Measurements from ENCODE around the gene RTBDN. TPM values are rescaled to one million over a fixed set of nuclear protein-coding genes. Genes with fewer than 3 reads are reported as not detected.

The RTBDN gene
- total and polyA plus RNA-seq, 2 of the 8 experiments (the other 6 are each of a cell fraction or from before 2014, with no cell fraction given), result 4.0 to 4.8 TPM

DNA sequence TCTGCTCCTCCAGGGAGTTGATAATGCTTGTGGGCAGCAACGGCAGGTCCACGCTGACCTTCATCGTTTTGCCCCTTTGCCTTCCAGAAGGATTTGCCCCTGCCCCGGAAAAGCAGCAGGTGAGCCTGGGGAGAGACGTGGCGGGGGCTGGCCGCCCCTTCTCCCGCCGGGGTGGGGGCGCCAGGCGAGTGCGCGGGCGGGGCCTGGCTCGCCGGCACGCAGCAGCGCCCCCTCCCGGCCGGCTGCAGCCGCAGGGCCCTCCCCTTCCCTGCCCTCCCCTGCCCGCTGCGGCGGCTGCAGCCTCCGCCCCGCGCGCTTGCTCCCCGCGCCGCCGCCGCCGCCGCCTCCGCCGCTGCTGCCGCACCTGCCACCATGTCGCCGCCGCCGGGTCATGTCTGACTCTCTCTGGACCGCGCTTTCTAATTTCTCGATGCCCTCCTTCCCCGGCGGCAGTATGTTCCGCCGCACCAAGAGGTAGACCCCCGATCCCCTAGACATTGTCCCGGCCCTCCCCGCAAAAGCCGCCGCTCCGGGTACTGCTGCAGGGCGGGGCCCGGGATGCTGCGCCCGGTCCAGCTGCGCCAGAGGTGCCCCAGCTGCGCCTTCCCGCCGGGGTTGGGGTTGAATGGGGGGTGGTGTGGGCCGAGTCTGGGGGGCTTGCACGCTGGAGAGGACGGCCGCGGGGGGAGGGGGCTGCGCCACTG lies 4.0 kb upstream of the RTBDN start, which contains the start of gene MAST1 (continued):
- TF ChIP-seq KDM4A (IDR thresholded peaks at IDR 0.05; ENCODE audit: low read depth, low read length, severe bottlenecking) (peak; percentile 86), ASH2L (IDR thresholded peaks at IDR 0.05; ENCODE audit: low read length) (peak; percentile 53), PHF8 (conservative IDR thresholded peaks at IDR 0.05; ENCODE audit: low read depth, low read length) (0 out of 2 replicates have a peak, but pooled peaks have one; percentile 36), TAF1 (IDR thresholded peaks at IDR 0.05; ENCODE audit: low read depth, low read length) (no peak), CHD2 (IDR thresholded peaks at IDR 0.05; ENCODE audit: low read length) (no peak), EGR1 (IDR thresholded peaks at IDR 0.05; ENCODE audit: borderline replicate concordance, low read depth, low read length) (no peak), YY1 (IDR thresholded peaks at IDR 0.05; ENCODE audit: low read depth, low read length) (no peak), MAFK (IDR thresholded peaks at IDR 0.05; ENCODE audit: low read depth, low read length) (no peak)
- TF ChIP-seq, protein P1, sequence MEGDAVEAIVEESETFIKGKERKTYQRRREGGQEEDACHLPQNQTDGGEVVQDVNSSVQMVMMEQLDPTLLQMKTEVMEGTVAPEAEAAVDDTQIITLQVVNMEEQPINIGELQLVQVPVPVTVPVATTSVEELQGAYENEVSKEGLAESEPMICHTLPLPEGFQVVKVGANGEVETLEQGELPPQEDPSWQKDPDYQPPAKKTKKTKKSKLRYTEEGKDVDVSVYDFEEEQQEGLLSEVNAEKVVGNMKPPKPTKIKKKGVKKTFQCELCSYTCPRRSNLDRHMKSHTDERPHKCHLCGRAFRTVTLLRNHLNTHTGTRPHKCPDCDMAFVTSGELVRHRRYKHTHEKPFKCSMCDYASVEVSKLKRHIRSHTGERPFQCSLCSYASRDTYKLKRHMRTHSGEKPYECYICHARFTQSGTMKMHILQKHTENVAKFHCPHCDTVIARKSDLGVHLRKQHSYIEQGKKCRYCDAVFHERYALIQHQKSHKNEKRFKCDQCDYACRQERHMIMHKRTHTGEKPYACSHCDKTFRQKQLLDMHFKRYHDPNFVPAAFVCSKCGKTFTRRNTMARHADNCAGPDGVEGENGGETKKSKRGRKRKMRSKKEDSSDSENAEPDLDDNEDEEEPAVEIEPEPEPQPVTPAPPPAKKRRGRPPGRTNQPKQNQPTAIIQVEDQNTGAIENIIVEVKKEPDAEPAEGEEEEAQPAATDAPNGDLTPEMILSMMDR (IDR thresholded peaks at IDR 0.05; ENCODE audit: control extremely low read depth in 1 of 3, insufficient read depth in 1 of 3, low read depth in 1 of 3, low read length in 3 of 3), result peak; percentile 63 to 89 (median 69)

All from H1 (cell line).